ENCODE measurements around the gene SNX13. TPM values are rescaled to one million over a fixed set of nuclear protein-coding genes. Genes with fewer than 3 reads are reported as not detected.

Gene SNX13
- total and polyA plus RNA-seq, 9 of the 15 experiments (the other 6 are each of a cell fraction or from before 2014, with no cell fraction given) = 5.6 to 33.2 (median 25.4) TPM

GRCh38 chr7:17940302-17940883, at the start of gene SNX13 (continued):
- no peak for TF ChIP-seq RERE (CRISPR knock-in tag; IDR thresholded peaks at IDR 0.05; ENCODE audit: borderline replicate concordance)
- peak; percentile 68 for TF ChIP-seq L3MBTL2 (IDR thresholded peaks at IDR 0.05)
- no peak for TF ChIP-seq ZNF444 (CRISPR knock-in tag; IDR thresholded peaks at IDR 0.05)
- no peak for TF ChIP-seq ZNF217 (CRISPR knock-in tag; IDR thresholded peaks at IDR 0.05)
- TF ChIP-seq, protein P1, sequence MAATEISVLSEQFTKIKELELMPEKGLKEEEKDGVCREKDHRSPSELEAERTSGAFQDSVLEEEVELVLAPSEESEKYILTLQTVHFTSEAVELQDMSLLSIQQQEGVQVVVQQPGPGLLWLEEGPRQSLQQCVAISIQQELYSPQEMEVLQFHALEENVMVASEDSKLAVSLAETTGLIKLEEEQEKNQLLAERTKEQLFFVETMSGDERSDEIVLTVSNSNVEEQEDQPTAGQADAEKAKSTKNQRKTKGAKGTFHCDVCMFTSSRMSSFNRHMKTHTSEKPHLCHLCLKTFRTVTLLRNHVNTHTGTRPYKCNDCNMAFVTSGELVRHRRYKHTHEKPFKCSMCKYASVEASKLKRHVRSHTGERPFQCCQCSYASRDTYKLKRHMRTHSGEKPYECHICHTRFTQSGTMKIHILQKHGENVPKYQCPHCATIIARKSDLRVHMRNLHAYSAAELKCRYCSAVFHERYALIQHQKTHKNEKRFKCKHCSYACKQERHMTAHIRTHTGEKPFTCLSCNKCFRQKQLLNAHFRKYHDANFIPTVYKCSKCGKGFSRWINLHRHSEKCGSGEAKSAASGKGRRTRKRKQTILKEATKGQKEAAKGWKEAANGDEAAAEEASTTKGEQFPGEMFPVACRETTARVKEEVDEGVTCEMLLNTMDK (IDR thresholded peaks at IDR 0.05; ENCODE audit: borderline replicate concordance, insufficient read depth, low read depth, low read length, poor library complexity, severe bottlenecking) = peak; percentile 8
- TF ChIP-seq DIDO1 (tag; IDR thresholded peaks at IDR 0.05; ENCODE audit: low read depth) = no peak
- TF ChIP-seq ZNF584 (CRISPR knock-in tag; IDR thresholded peaks at IDR 0.05; ENCODE audit: low read depth) = no peak
- no peak for TF ChIP-seq ZNF764 (CRISPR knock-in tag; IDR thresholded peaks at IDR 0.05; ENCODE audit: low read depth)
- no peak for TF ChIP-seq PHTF2 (CRISPR knock-in tag; IDR thresholded peaks at IDR 0.05)
- TF ChIP-seq, protein P2, sequence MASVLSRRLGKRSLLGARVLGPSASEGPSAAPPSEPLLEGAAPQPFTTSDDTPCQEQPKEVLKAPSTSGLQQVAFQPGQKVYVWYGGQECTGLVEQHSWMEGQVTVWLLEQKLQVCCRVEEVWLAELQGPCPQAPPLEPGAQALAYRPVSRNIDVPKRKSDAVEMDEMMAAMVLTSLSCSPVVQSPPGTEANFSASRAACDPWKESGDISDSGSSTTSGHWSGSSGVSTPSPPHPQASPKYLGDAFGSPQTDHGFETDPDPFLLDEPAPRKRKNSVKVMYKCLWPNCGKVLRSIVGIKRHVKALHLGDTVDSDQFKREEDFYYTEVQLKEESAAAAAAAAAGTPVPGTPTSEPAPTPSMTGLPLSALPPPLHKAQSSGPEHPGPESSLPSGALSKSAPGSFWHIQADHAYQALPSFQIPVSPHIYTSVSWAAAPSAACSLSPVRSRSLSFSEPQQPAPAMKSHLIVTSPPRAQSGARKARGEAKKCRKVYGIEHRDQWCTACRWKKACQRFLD (CRISPR knock-in tag; IDR thresholded peaks at IDR 0.05) = peak; percentile 74; the same call in 1 of the 2 replicates
- TF ChIP-seq ARID1B (IDR thresholded peaks at IDR 0.05) = no peak
- no peak for TF ChIP-seq ZNF146 (CRISPR knock-in tag; IDR thresholded peaks at IDR 0.05; ENCODE audit: unreplicated experiment)
- TF ChIP-seq, protein P3, sequence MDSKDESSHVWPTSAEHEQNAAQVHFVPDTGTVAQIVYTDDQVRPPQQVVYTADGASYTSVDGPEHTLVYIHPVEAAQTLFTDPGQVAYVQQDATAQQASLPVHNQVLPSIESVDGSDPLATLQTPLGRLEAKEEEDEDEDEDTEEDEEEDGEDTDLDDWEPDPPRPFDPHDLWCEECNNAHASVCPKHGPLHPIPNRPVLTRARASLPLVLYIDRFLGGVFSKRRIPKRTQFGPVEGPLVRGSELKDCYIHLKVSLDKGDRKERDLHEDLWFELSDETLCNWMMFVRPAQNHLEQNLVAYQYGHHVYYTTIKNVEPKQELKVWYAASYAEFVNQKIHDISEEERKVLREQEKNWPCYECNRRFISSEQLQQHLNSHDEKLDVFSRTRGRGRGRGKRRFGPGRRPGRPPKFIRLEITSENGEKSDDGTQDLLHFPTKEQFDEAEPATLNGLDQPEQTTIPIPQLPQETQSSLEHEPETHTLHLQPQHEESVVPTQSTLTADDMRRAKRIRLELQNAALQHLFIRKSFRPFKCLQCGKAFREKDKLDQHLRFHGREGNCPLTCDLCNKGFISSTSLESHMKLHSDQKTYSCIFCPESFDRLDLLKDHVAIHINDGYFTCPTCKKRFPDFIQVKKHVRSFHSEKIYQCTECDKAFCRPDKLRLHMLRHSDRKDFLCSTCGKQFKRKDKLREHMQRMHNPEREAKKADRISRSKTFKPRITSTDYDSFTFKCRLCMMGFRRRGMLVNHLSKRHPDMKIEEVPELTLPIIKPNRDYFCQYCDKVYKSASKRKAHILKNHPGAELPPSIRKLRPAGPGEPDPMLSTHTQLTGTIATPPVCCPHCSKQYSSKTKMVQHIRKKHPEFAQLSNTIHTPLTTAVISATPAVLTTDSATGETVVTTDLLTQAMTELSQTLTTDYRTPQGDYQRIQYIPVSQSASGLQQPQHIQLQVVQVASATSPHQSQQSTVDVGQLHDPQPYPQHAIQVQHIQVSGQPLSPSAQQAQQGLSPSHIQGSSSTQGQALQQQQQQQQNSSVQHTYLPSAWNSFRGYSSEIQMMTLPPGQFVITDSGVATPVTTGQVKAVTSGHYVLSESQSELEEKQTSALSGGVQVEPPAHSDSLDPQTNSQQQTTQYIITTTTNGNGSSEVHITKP (IDR thresholded peaks at IDR 0.05; ENCODE audit: partially characterized antibody) = peak; percentile 39
- TF ChIP-seq POLR2B (IDR thresholded peaks at IDR 0.05; ENCODE audit: low read depth, partially characterized antibody) = peak; percentile 77
- TF ChIP-seq DMBX1 (CRISPR knock-in tag; IDR thresholded peaks at IDR 0.05; ENCODE audit: borderline replicate concordance) = no peak

All from K562 (cell line).